HEK293T (cell line): Measurements from ENCODE around the gene DGKD.

Experiments
- CTCF ChIA-PET: fragments of 350-600 bp; formaldehyde crosslinking; extraction: SDS; loops from one replicate; lab custom pipeline; 2021; ENCODE audit warnings: antibody characterized with exemption, inconsistent platforms; lab: Yijun Ruan, JAX
- POLR2A ChIA-PET: fragments of 350-600 bp; formaldehyde crosslinking; extraction: SDS; loops from one replicate; lab custom pipeline; 2020; ENCODE audit warnings: antibody characterized with exemption, inconsistent platforms; lab: Yijun Ruan, JAX
- DNase-seq: peaks from one replicate; pipeline ENCODE4 v3.0.0; 2012; ENCODE audit warnings: mixed read lengths; ENCODE audit errors: extremely low spot score
- ARNT ChIP-seq: fragments of 450-650 bp; IDR thresholded peaks from 2 replicates; pipeline ENCODE4 v1.6.1; 2017; ENCODE audit warnings: mild to moderate bottlenecking
- BHLHE40 ChIP-seq: fragments of 450-650 bp; IDR thresholded peaks from 2 replicates; pipeline ENCODE4 v1.6.1; 2016; ENCODE audit warnings: mild to moderate bottlenecking, moderate library complexity, borderline replicate concordance
- CTBP1 ChIP-seq: fragments of 450-650 bp; IDR thresholded peaks from 2 replicates; pipeline ENCODE4 v1.6.1; 2016; ENCODE audit warnings: borderline replicate concordance
- ELF4 ChIP-seq: fragments of 450-650 bp; IDR thresholded peaks from 2 replicates; pipeline ENCODE4 v1.6.1; 2017; ENCODE audit warnings: antibody characterized with exemption
- FOXA1 ChIP-seq: fragments of 450-650 bp; IDR thresholded peaks from 2 replicates; pipeline ENCODE4 v1.6.1; 2016; ENCODE audit warnings: mild to moderate bottlenecking
- FOXK2 ChIP-seq: fragments of 450-650 bp; IDR thresholded peaks from 2 replicates; pipeline ENCODE4 v1.6.1; 2016; ENCODE audit warnings: mild to moderate bottlenecking
- FOXM1 ChIP-seq: fragments of 450-650 bp; IDR thresholded peaks from 2 replicates; pipeline ENCODE4 v1.6.1; 2017; ENCODE audit warnings: mild to moderate bottlenecking, borderline replicate concordance
- HDGF ChIP-seq: fragments of 450-650 bp; IDR thresholded peaks from 2 replicates; pipeline ENCODE4 v1.6.1; 2017; ENCODE audit warnings: antibody characterized with exemption, borderline replicate concordance
- L3MBTL2 ChIP-seq: fragments of 450-650 bp; conservative IDR thresholded peaks from 2 replicates; pipeline ENCODE4 v1.6.1; 2016; ENCODE audit warnings: mild to moderate bottlenecking
- LEF1 ChIP-seq: fragments of 450-650 bp; IDR thresholded peaks from 2 replicates; pipeline ENCODE4 v1.6.1; 2017; ENCODE audit warnings: mild to moderate bottlenecking, borderline replicate concordance
- NFRKB ChIP-seq: fragments of 450-650 bp; IDR thresholded peaks from 2 replicates; pipeline ENCODE4 v1.6.1; 2016; ENCODE audit warnings: mild to moderate bottlenecking, moderate library complexity
- SP1 ChIP-seq: fragments of 450-650 bp; IDR thresholded peaks from 2 replicates; pipeline ENCODE4 v1.6.1; 2017
- SUZ12 ChIP-seq: fragments of 450-650 bp; IDR thresholded peaks from 2 replicates; pipeline ENCODE4 v1.6.1; 2016; ENCODE audit warnings: mild to moderate bottlenecking
- TARDBP ChIP-seq: fragments of 450-650 bp; IDR thresholded peaks from 2 replicates; pipeline ENCODE4 v1.6.1; 2016
- ZNF384 ChIP-seq: fragments of 450-650 bp; IDR thresholded peaks from 2 replicates; pipeline ENCODE4 v1.6.1; 2016
- TF ChIP-seq, protein P1 (sequence below): fragments of 450-650 bp; IDR thresholded peaks from 2 replicates; pipeline ENCODE4 v1.6.1; 2016

The DGKD gene

DNA sequence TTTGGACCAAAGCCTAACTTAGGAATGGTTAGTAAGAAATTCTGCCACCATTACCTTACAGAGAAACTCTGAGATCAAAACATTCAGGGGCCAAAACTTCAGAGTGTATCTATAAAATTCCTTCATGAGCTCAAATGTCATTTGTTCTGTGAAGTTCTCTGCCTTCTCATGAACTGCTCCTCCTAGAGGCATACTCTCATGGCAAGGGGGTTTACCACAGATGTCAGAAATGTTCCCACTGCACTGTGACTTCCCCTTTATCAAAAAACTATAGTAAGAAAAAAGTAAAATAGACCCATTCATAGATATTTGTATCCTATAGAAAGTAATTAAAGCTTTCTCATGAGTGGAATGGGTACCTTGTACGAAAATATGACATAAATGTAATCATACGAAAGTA lies 143.8 kb downstream of the DGKD start:
- ChIA-PET POLR2A (interaction anchor here (1.6 kb wide), 1 partner anchor 14 kb away, joined by 3 read pairs; no protein-coding TSS in a partner anchor), CTCF (no interaction called here)
- TF ChIP-seq ELF4 (no peak), CTBP1 (no peak), ZNF384 (no peak), SP1 (no peak), NFRKB (no peak), SUZ12 (no peak), LEF1 (no peak), BHLHE40 (no peak), ARNT (no peak), FOXM1 (no peak), TARDBP (no peak), FOXK2 (no peak), FOXA1 (no peak), L3MBTL2 (no peak), HDGF (no peak)
- TF ChIP-seq, protein P1, sequence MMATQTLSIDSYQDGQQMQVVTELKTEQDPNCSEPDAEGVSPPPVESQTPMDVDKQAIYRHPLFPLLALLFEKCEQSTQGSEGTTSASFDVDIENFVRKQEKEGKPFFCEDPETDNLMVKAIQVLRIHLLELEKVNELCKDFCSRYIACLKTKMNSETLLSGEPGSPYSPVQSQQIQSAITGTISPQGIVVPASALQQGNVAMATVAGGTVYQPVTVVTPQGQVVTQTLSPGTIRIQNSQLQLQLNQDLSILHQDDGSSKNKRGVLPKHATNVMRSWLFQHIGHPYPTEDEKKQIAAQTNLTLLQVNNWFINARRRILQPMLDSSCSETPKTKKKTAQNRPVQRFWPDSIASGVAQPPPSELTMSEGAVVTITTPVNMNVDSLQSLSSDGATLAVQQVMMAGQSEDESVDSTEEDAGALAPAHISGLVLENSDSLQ, result no peak
- no peak for DNase-seq

DNA sequence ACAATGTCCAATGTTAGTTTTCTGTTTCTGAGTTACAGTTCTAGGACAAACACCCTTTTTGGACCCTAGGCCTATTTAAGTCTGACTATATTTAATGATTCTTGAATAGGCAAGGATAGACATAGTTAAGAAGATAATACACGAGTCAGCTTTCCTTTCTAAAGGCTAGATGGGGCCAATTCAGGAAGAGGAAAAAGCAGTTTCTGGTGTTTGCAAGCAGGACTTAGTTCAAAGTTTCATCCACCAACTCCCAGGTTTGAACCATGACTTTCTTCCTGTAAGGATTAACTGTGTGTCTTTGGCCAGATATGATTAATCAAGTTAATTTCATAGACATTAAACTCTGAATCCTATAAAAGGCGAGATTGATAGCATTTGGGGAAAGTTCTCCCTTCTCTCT lies 145.6 kb downstream of the DGKD start:
- POLR2A ChIA-PET, result no interaction called here
- CTCF ChIA-PET, result no interaction called here
- no peak for TF ChIP-seq CTBP1
- TF ChIP-seq, protein P1, result no peak
- TF ChIP-seq TARDBP, result no peak
- TF ChIP-seq FOXM1, result no peak
- no peak for TF ChIP-seq ZNF384
- TF ChIP-seq LEF1, result no peak
- TF ChIP-seq FOXA1, result no peak
- no peak for TF ChIP-seq ELF4
- TF ChIP-seq FOXK2, result no peak
- no peak for TF ChIP-seq NFRKB
- TF ChIP-seq BHLHE40, result no peak
- TF ChIP-seq L3MBTL2, result no peak
- TF ChIP-seq ARNT, result no peak
- TF ChIP-seq HDGF, result no peak
- no peak for TF ChIP-seq SUZ12
- no peak for TF ChIP-seq SP1
- no peak for DNase-seq

DNA sequence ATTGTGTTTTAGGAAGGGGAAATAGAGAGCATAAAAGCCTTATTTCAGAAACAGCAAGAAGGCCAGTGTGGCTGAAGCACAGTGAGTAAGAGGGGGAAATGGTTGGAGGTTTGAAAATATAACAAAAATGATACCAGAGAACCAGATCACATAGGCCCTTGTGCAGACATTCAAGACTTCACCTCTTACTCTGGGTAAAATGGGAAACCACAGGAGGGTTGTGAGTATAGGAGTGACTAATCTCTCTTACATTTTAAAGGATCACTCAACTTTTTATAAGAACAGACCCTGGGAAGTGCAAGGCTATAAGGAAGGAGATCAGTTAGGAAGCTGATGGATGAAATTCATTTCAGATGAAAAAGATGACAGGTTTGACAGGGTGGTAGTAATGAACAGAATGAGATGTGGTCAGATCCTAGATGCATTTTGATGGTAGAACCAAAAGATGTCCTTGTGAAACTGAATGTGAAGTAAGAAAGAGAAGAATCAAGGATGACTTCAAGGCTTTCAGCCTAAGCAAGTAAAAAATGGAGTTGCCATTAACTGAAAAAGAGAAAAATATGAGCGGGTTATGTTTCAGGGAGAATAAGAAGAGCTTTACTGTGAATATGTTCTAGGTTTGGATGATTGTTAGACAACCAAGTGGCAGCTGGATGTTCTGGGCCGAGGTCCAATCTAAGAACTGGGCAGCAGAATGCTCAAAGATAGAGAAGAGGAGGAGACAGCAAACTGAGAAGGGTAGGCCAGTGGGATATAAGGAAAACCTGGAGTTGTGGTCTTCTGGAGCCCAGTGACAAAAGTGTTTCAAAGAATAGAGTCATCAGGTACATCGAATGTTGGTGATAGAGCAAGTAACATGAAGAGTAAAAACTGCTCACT lies 147.1 kb downstream of the DGKD start:
- no peak for TF ChIP-seq L3MBTL2
- no peak for TF ChIP-seq NFRKB
- POLR2A ChIA-PET, result no interaction called here
- CTCF ChIA-PET, result no interaction called here
- DNase-seq, result no peak

DNA sequence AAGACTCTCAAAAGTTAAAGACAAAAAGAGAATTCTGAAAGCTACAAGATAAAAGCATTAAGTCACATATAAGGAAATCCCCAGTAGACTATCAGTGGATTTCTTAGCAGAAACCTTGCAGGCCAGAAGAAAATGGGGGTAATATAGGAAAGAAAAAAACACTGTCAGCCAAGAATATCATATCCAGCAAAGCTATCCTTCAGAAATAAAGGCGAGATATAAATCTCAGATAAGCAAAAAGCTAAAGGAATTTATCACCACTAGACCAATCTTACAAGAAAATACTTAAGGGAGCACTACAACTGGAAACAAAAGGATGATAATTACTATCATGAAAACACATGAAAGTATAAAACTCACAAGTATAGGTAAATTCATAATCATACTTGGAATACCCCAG lies 149.2 kb downstream of the DGKD start:
- POLR2A ChIA-PET, result no interaction called here
- TF ChIP-seq CTBP1, result no peak
- no peak for TF ChIP-seq SUZ12
- TF ChIP-seq HDGF, result no peak
- TF ChIP-seq, protein P1, result no peak
- no peak for TF ChIP-seq ARNT
- no peak for TF ChIP-seq L3MBTL2
- no peak for TF ChIP-seq NFRKB
- TF ChIP-seq FOXM1, result no peak
- TF ChIP-seq ELF4, result no peak
- no peak for TF ChIP-seq LEF1
- TF ChIP-seq SP1, result no peak
- no peak for DNase-seq
- CTCF ChIA-PET, result no interaction called here

DNA sequence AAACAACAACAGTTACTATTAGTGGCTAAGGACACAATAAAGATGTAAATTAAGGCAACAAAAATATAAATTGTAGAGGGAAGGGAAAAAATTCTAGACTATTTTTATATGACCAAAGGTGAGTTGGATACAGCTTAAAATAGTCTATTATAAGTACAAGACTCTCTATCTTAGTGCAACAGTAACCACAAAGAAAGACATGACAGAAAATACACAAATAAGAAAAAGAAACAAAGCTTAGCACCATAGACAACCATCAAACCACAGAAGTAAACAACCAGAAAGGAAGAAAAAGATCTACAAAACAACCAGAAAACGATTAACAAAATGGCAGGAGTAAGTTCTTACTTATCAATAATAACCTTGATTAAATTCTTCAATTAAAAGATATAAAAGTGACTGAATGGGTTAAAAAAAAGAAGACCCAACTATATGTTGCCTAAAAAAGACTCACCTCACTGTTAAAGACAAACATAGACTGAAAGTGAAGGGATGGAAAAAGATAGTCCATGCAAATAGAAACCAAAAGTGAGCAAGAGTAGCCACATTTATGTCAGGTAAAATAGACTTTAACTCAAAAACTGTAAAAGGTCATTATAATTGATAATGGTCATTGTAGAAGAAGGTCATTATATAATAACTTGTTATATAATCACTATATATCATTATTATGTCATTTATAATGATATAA lies 149.8 kb downstream of the DGKD start:
- no peak for TF ChIP-seq FOXK2
- TF ChIP-seq L3MBTL2, result no peak
- TF ChIP-seq FOXA1, result no peak
- no peak for TF ChIP-seq ELF4
- TF ChIP-seq HDGF, result no peak
- no peak for TF ChIP-seq NFRKB
- TF ChIP-seq ARNT, result no peak
- TF ChIP-seq LEF1, result no peak
- no peak for TF ChIP-seq BHLHE40
- TF ChIP-seq, protein P1, result no peak
- TF ChIP-seq ZNF384, result no peak
- no peak for TF ChIP-seq CTBP1
- TF ChIP-seq FOXM1, result no peak
- no peak for TF ChIP-seq SUZ12
- ChIA-PET CTCF (no interaction called here), POLR2A (no interaction called here)
- no peak for DNase-seq
